Measurements from ENCODE around the gene RUNX2.
A peak's percentile ranks its signal among the peaks of the same experiment; 100 is the strongest.
"Not testable (repeated sequence)": the region's sequence is repeated elsewhere in the genome, so short reads cannot be mapped to it uniquely, and the experiment has no call there.

RUNX2 gene

DNA sequence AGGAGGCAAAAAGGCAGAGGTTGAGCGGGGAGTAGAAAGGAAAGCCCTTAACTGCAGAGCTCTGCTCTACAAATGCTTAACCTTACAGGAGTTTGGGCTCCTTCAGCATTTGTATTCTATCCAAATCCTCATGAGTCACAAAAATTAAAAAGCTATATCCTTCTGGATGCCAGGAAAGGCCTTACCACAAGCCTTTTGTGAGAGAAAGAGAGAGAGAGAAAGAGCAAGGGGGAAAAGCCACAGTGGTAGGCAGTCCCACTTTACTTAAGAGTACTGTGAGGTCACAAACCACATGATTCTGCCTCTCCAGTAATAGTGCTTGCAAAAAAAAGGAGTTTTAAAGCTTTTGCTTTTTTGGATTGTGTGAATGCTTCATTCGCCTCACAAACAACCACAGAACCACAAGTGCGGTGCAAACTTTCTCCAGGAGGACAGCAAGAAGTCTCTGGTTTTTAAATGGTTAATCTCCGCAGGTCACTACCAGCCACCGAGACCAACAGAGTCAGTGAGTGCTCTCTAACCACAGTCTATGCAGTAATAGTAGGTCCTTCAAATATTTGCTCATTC is at the start of gene RUNX2:
Gene RUNX2, plus strand, starts transcription at position 375 of the 567 bp plus-strand sequence. CDS start 397 bp downstream, outside the sequence.
- peak; percentile 9 for DNase-seq

DNA sequence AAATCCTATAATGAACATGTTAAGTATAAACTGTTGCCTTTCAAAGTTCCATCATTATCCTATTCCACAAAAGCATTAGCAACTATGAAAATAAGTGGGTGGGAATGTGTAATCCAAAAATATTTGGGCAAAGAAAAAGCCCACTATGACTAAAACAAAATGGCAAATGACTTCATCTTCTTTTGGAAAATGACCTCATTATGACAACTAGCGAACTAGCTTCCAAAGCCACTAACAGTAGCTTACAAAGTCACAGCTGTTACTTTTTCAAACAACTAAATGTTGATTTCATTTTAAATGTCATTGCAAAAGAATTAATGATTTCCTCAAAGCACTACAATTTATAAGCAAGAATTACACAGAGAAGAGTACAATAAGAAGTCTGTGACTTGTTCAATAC is 49.8 kb upstream of the RUNX2 start:
- DNase-seq, result no peak

DNA sequence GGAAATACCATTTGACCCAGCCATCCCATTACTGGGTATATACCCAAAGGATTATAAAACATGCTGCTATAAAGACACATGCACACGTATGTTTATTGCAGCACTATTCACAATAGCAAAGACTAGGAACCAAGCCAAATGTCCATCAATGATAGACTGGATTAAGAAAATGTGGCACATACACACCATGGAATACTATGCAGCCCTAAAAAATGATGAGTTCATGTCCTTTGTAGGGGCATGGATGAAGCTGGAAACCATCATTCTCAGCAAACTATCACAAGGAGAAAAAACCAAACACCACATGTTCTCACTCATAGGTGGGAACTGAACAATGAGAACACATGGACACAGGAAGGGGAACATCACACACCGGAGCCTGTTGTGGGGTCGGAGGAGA is 41.4 kb upstream of the RUNX2 start:
- DNase-seq, result not testable (repeated sequence)

DNA sequence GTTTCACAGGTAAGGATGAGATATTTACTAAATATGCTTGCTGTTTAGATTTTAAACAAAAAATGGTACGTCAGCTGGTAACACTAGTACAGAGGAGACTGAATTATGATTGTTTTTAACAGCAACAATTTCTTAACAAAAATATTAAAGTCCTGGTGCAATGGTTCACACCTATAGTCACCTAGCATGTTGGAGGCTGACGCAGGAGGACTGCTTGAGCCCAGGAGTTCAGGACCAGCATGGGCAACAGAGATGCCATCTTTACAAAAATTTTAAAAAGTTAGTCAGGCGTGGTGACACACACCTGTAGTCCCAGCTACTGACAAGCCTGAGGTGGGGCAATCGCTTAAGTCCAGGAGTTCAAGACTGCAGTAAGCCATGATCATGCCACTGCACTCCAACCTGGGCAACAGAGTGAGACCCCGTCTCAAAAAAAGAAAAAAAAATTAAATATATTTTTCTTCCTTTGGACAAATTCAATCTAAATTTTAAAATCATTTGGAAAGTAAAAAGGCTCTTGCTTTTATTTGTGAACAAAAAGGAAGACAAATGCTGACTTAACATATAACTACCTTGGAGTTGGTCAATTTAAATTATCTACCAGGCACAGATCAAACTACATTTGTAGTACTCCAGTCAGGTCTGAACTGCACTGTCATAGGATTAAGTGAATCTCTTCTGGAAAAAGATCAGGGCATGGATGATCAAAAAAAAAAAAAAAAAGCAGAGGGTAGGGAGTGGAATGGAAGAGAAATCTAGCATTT is 38.2 kb upstream of the RUNX2 start:
- no peak for DNase-seq

DNA sequence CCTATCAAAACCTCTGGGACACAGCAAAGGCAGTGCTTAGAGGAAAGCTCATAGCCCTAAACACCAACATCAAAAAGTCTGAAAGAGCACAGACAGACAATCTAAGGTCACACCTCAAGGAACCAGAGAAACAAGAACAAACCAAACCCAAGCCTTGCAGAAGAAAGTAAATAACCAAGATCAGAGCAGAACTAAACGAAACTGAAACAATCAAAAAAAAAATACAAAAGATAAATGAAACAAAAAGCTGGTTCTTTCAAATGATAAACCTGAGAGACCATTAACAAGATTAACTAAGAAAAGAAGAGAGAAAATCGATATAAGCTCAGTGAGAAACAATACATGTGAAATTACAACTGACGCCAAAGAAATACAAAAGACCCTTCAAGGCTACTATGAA is 34.8 kb upstream of the RUNX2 start:
- no peak for DNase-seq

DNA sequence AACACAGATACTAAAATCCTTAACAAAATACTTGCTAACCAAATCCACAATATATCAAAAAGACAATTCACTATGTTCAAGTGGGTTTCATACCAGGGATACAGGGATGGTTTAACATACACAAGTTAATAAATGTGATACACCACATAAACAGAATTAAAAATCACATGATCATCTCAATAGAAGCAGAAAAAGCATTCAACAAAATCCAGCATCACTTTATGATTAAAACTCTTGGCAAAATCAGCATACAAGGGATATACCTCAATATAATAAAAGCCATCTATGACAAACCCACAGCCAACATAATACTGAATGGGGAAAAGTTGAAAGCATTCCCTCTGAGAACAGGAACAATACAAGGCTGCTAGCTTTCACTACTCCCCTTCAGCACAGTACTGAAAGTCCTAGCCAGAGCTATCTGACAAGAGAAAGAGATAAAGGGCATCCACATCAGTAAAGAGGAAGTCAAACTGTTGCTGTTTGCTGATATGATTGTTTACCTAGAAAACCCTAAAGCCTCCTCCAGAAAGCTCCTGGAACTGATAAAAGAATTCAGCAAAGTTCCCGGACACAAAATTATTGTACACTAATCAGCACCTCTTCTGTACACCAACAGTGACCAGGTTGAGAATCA is 33.9 kb upstream of the RUNX2 start:
- DNase-seq, result peak; percentile 6

DNA sequence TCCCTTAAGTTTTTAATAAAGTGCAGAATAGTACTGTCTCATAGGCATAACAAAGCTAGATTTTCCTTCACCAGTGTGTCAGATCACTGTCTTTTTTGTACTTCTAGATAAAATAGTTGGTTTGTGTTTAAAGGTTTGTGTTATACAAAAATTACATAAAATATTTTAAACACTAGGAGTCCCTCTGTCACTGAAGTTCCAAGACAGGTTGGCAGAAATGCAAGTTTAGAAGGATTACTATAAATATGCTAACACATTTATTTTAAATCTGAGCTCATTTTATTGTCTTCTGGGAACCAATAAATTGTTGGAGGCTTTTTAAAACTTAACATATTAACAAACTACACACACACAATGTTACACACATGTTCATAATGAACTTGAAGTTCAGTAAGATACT is 30.8 kb upstream of the RUNX2 start:
- DNase-seq, result no peak

DNA sequence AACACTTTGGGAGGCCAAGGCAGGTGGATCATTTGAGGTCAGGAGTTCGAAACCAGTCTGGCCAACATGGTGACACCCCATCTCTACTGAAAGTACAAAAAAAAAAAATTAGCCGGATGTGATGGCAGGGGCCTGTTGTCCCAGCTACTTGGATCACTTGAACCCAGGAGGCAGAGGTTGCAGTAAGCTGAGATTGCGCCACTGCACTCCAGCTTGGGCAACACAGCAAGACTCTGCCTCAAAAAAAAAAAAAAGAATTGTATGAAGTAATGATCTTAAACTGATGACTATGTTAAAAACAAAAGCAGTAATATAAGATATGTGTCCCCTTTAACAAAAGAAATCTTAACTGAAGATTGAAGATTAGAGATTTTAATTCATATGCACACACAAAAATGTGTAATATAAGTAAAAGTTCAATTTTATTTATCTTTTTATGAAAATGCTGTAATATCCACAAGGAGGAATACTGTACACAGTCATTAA is 29.0 kb upstream of the RUNX2 start:
- no peak for DNase-seq

DNA sequence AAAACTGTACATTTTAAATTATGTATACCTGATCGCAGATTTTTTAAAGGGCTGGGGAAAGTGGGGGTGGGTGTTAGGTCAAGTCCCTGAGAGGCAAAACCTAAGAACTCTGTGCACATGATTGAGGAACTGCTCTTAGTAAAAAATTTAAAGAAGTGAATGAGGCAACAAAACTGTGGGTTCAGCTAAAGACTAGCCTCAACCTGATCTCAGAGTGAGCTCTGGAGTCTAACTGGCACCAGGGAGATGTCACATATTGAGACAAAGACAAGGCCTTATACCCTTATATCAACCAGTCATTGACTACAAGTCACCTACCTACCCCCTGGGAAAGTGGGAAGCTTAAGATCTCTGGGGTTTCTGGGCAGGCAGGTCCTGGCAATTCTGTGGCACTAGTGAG is 27.4 kb upstream of the RUNX2 start:
- no peak for DNase-seq

DNA sequence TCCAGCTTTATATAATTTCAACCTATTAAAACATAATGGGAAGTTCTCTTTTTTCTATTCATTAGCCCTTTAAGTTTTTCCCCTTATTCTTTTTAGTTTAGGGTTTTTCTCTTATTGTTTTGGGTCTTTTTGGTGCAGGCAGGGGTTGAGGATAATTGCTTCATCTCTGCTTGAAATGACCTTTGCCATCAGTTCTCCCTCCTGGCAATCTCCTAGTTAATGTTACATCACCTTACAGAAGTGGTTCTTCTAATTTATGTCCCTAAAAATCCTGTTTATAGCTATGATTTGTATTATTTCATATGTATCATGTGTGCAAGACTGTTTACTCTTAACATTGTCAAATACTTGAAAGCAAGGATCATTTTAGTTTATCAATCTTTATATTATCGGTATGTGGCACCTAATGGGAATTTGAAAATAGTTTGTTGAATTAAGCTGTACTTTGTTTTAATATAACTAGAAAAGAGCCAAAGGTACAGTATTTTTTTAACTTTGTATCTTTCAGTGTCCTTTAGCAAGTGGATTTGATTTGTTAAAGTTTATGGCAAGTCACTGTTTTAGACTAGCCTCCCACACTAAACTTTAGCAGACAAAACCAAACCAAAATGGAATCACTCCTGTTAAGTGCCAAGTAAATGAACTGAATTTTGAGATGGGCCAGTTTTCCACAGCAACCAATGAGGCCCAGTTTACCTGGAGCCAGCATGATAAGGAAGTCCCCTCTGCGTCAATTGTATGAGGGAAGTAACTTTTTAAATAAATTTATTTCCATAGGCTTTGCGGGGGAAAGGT is 26.6 kb upstream of the RUNX2 start:
- no peak for DNase-seq

DNA sequence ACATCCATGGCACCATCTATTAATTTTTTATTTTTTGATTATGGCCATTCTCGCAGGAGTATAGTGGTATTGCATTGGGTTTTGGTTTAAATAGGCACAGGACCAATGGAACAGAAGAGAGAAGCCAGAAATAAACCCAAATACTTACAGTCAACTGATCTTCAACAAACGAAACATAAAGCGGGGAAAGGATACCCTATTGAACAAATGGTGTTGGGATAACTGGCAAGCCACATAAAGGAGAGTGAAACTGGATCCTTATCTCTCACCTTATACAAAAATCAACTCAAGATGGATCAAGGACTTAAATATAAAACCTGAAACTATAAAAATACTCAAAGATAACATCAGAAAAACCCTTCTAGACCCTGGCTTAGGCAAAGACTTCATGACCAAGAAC is 25.3 kb upstream of the RUNX2 start:
- no peak for DNase-seq

DNA sequence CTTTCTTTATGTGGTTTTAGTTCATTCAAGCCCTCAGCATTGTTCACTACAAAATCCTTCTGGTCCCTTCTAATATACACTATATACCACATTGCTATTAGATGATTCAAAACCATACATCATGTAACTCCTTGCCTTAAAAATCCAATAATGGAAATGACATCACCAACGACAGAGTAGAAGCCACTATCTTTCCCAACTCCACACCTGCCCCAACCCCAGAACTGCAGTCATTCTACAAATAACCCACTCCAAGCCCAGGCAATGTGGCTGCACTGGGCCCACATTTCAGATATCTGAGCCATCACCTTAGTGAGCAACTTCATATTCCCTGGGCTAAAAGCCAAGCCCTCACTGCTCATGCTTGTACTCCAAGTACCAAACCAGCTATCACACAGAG is 22.6 kb upstream of the RUNX2 start:
- no peak for DNase-seq

DNA sequence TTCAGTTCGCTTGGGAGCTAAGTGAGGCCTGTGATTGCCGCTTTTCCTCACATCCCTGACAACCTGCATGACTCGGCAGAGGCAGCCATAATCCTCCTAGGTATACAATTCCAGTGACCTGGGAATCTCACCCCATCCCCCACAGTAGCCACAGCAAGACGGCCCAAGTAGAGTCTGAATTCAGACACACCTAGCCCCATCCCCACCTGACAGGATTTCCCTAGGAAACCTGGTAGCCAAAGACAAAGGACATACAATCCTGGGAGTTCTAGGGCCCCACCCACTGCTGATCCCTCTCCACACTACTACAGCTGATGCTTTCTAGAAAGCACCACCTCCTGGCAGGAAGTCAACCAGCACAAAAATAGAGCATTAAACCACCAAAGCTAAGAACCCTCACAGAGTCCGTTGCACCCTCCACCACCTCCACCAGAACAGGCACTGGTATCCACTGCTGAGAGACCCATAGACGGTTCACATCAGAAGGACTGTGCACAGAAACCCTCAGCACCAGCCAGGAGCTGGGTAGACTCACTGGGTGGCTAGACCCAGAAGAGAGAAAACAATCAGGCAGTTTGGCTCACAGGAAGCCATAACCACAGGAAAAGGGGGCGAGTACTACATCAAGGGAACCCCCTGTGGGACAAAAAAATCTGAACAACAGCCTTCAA is 17.9 kb upstream of the RUNX2 start:
- DNase-seq, result peak; percentile 26

DNA sequence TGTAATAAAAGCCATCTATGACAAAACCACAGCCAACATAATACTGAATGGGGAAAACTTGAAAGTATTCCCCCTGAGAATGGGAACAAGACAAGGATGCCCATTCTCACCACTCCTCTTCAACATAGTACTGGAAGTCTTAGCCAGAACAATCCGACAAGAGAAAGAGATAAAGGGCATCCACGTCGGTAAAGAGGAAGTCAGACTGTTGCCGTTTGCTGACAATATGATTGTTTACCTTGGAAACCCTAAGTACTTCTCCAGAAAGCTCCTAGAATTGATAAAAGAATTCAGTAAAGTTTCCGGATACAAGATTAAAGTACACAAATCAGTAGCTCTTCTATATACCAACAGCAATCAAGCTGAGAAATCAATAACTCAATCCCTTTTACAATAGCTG is 14.0 kb upstream of the RUNX2 start:
- no peak for DNase-seq

DNA sequence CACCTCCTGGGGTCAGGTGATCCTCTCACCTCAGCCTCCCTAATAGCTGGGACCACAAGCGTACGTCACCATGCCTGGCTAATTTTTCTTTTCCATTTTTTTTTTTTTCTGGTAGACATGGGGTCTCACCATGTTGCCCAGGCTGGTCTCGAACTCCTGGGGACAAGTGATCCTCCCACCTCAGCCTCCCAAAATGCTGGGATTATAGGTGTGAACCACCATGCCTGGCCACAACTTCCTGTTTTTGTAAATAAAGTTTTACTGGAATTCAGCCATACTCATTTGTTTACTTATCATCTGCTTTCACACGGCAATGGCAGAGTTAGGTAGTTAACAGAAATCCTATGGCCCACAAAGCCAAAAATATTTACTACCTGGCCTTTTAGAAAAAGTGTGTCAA is 7.8 kb upstream of the RUNX2 start:
- no peak for DNase-seq

DNA sequence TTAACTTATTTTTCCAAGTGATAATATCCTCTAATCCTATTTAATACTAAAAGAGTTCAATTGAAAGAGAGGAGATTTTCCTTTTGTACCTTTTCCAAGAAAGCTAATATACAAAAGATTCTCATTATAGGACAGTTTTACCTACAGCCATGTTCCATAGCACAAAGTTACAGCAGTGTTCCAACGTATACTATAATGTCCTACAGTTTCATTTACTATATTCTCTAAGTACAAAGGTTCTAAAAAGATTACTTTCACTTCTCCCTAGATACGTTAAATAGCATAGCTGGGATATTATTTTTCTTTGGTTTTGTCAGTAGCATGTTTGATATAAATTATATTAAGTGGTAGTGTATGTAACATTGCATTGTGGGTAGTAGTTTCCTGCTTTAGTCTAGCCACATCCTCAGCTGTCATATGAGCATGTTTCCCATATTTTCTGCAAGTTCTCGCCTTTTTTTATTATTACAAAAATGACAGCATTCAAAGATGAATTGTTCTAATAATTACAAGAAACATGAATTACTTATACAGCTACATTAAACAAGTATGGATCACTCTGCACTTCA is 4.4 kb upstream of the RUNX2 start:
- no peak for DNase-seq

DNA sequence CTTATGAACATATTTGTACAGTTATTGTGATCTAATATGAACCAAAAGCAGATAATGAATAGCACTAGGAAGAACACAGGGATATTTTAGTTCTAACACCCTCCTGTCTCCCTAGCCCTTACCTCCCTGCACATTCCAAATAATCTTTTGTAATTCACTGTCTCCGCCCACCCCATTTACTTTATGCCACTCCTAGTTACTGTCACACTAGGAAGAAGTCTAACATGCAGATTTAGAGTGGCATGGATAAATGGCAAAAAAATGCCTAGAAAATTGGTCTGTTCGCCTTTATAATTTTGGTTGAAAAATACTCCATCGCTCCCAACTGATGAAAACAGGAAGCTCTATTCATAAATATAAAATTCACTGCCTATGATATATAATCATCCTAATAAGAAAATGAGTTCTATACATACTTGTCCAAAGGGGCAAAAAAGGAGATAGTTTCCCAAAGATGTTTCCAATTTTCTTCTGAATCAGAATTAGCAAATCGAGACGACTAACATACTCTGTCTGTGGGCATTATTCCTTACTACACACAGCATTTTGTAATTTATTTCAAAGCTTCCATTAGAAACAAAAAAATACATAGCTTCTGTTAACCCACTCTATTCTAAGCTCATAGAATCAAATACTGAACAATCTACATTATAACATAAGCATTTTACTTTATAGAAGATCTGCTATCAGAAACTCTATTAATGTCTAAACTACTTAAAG is 1.3 kb upstream of the RUNX2 start:
- DNase-seq, result no peak

DNA sequence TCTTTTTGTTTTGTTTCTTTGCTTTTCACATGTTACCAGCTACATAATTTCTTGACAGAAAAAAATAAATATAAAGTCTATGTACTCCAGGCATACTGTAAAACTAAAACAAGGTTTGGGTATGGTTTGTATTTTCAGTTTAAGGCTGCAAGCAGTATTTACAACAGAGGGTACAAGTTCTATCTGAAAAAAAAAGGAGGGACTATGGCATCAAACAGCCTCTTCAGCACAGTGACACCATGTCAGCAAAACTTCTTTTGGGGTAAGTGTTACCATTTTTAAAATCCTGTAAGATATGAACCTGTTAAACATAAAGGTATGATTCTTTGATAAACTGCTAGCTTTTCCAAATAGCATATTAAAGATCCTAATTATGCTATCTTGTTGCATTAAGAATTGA is 393 bp downstream of the RUNX2 start:
- no peak for DNase-seq

DNA sequence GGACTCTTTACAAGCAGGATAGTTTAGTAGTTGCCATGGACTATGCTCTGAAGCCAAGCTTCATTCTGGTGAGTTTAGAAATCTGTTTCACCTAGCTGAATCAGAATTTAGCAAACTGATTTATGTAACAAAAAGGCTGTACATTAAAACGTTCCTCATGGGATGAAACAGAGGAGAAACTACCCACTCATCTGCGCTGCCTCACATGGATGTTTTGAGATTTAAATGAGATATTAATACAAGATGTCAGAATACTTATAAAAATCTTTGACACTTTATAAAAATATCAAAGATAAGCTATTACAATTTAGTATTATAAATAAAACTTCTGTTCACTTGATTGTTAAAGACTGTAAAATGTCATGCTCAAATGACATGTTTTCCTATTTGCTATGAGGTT is 16.8 kb downstream of the RUNX2 start:
- DNase-seq, result no peak

DNA sequence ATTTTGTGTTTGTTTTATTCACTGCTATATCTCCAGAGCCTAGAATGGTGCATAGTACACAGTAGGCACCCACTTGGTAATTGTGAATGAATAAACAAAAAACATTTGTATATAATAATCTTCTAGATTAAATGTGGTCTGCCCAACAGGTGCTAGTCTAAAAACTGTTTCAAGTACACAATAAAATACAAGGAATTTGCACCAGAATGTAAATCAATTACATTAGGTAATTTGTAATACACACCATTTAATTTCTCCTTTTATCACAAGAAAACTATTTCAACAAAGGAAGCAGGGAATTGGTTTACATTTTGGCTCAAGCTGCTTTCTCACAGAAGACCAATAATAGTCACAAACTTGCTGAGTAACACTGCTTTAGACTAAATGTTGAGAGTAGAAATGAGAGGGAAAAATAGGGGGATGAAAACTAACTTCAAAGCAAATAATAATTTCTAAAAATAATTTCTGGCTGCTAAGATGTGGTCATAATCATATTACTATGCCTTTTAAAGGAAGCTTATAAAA is 22.1 kb downstream of the RUNX2 start:
- DNase-seq, result no peak

DNA sequence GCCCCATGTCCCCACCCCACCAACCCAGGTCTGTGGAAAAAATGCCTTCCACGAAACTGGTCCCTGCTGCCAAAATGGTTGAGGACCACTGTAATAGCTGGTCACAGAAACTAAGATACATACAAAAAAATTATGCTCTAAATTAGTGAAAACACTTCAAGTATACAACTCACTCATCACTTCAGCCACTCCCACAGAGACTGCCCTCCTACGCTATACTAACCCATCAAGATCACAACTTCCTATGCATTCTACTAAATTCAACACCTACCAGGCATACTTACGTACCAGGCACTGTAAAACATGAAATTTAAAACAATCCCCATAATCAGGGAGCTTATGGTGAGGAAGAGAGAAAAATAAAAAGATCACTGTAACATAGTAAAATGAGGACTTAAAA is 22.9 kb downstream of the RUNX2 start:
- no peak for DNase-seq

DNA sequence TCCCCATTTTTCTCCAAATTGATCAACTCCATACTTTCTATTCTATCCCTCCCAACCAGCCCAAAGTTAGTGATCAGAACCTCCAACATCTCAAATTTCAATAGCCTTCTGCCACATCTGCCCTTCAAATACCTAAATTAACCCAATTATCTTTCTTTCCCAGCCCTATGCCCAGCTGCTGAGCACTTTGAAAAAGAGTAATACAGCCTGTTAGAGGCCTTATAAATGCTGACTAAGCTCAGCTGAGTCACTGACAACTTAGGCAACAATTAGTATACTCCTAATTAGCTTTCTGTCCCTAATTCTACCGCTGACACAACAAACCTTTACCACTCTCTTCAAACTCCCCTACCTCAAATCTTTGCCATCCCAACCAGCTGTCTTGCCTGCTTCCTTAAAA is 23.5 kb downstream of the RUNX2 start:
- DNase-seq, result no peak
